AG04449 (cell line): ENCODE data around the gene C18orf32.

Source experiments
- CTCF ChIA-PET: fragments of 350-600 bp; formaldehyde crosslinking; extraction: SDS; loops from one replicate; lab custom pipeline; 2021; ENCODE audit warnings: antibody characterized with exemption; lab: Yijun Ruan, JAX
- POLR2A ChIA-PET: fragments of 400-600, 350-600 bp; formaldehyde crosslinking; extraction: SDS; loops from one replicate; lab custom pipeline; 2020; ENCODE audit warnings: antibody characterized with exemption, inconsistent platforms; lab: Yijun Ruan, JAX
- DNase-seq: peaks from one replicate; pipeline ENCODE4 v3.0.0-alpha.2; 2010; ENCODE audit warnings: low read depth, low spot score
- H3K4me3 ChIP-seq: 2 replicates; pipeline ENCODE4 v1.5.1; 2011; ENCODE audit warnings: low read depth, mild to moderate bottlenecking, control low read depth, low read length
- TF ChIP-seq, protein P1 (sequence below): IDR thresholded peaks from one replicate; pipeline ENCODE4 v1.5.1; 2011; ENCODE audit warnings: mild to moderate bottlenecking, moderate library complexity, low read length, control low read depth, inconsistent platforms; ENCODE audit not compliant: insufficient read depth; ENCODE audit errors: missing control alignments

C18orf32 gene

DNA sequence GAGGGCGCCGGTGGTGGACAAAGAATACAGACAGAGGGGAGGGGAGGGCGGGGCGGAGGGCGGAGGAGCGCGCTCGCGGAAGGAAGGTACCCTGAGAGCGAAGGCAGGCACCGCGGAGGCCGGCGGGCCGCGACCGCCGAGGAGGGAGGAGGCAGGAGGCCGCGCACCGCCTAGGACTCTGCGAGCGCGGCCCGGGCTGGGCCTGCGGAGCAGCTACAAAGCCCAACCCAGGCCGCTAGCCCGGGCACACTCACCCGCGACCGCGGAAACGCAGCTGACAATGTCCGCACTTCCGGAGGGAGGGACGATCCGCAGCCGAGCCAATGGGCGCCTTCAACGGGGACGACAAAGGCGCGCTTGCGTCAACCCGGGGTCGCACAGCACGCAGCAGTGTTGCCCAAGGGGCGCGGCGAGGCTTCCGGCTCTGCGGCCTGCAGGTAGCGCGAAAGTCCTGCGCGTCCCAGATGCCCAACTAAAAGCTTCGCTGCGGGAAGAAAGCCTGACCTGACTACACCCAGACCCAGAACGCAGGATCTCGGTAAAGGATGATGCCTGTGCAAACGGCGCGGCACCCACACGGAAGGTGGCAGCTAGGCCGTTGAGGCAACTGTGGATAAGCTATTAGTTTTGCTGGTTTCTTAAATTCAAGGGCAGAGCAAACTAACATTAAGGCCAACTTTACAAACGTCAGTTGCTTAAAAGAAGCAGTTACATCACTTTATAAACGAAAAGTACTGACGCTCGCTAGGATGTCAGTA is at the start of gene C18orf32:
TSS of gene C18orf32 (minus strand) at position 282 of the 758 bp plus-strand sequence. CDS start 3,486 bp downstream, outside the sequence.
- peak; percentile 65 for DNase-seq
- POLR2A ChIA-PET, result interaction anchor here (0.7 to 1.3 kb wide), 4 partner anchors 9 to 298 kb away, joined by 3 to 7 read pairs (median 3); no protein-coding TSS in a partner anchor
- H3K4me3 ChIP-seq, result peak within 1 kb of the TSS; percentile 74
- TF ChIP-seq, protein P1, sequence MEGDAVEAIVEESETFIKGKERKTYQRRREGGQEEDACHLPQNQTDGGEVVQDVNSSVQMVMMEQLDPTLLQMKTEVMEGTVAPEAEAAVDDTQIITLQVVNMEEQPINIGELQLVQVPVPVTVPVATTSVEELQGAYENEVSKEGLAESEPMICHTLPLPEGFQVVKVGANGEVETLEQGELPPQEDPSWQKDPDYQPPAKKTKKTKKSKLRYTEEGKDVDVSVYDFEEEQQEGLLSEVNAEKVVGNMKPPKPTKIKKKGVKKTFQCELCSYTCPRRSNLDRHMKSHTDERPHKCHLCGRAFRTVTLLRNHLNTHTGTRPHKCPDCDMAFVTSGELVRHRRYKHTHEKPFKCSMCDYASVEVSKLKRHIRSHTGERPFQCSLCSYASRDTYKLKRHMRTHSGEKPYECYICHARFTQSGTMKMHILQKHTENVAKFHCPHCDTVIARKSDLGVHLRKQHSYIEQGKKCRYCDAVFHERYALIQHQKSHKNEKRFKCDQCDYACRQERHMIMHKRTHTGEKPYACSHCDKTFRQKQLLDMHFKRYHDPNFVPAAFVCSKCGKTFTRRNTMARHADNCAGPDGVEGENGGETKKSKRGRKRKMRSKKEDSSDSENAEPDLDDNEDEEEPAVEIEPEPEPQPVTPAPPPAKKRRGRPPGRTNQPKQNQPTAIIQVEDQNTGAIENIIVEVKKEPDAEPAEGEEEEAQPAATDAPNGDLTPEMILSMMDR, result no peak
- CTCF ChIA-PET, result interaction anchor here (0.9 to 1.1 kb wide), 4 partner anchors 23 to 298 kb away, joined by 3 read pairs; no protein-coding TSS in a partner anchor

GRCh38 chr18:49534846-49535601 is 48.0 kb upstream of the C18orf32 start:
- ChIA-PET CTCF (no interaction called here), POLR2A (no interaction called here)
- TF ChIP-seq, protein P1, result no peak
- H3K4me3 ChIP-seq, result no peak overlapping the region
- DNase-seq, result no peak

DNA sequence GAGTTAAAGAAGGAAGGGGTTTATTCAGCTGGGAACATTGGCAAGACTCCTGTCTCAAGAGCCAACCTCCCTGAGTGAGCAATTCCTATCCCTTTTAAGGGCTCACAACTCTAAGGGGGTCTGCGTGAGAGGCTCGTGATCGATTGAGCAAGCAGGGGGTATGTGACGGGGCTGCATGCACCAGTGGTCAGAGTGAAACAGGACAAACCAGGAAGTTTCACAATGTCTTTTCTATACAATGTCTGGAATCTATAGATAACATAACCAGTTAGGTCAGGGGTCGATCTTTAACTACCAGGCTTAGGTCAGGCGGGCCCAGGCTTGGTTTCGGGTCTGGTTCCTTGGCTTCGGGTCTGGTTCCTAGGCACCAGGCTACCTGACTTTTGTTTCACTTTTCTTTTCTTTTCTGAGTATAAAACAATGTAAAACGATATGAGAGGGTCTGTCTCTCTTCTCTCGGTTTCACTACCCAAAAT is 44.7 kb upstream of the C18orf32 start:
- TF ChIP-seq, protein P1, result no peak
- DNase-seq, result no peak
- ChIA-PET POLR2A (no interaction called here), CTCF (interaction anchor here (0.7 to 1.3 kb wide), 3 partner anchors 17 to 332 kb away, joined by 3 to 4 read pairs (median 3); no protein-coding TSS in a partner anchor)
- no peak overlapping the region for H3K4me3 ChIP-seq

DNA sequence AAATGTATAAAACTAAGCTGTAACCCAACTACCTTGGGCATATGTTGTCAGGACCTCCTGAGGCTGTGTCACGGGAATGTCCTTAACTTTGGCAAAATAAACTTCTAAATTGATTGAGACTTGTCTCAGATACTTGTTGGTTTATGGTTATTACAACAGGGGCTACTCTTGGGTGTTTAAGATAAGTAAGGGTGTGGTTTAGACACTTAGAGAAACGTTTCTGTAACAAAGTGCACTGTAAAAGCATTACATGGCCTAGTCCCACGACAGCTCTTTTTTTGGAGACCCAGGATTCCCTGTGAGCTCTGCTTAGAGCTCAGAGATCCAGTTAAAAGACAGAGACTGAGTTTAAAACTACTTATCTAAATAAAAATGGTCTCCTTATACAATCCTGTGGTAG is 42.6 kb upstream of the C18orf32 start:
- no peak overlapping the region for H3K4me3 ChIP-seq
- CTCF ChIA-PET, result interaction anchor here (1.2 to 2.4 kb wide), 2 partner anchors 19 to 329 kb away, joined by 3 to 9 read pairs; no protein-coding TSS in a partner anchor
- TF ChIP-seq, protein P1, result no peak
- DNase-seq, result no peak
- POLR2A ChIA-PET, result no interaction called here

DNA sequence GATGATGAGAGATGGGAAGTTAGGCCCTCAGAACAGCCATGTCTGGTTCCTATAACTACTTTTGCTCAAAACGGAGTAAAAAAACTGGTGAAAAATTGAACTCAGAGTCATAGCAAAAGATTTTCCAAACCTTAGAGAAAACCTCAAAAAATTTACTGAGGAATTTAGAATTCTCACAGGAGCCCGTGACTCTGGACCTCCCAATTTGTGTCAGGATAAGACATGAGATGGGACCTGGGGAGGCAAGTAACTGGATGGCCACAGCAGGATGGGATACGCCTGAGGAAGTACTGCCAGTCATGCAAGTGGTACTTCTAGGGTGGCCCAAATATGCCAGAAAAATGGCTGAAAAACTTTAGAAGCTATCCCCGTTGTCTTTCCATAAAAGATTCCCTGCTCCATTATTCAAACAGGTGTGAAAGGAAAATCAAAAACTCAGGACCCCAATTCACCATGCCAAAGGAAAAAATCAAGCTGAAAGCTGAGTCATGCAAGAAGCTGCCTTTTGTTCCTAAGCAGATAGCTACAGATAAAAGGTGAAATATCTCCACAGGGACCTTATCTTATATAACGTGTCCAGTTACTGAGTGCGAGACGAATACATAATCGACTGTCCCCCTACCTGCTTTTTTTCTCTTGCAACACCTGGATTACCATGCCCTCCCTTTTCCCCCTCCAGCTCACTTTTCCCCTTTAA is 40.7 kb upstream of the C18orf32 start:
- TF ChIP-seq, protein P1, result no peak
- no peak overlapping the region for H3K4me3 ChIP-seq
- ChIA-PET POLR2A (no interaction called here), CTCF (interaction anchor here (1.1 to 5.8 kb wide), 3 partner anchors 13 to 830 kb away, joined by 4 to 22 read pairs (median 5); no protein-coding TSS in a partner anchor)
- DNase-seq, result no peak
